Amniotic stem cell (primary cell): ENCODE measurements around the gene ITPR1.

Experiments used
- DNase-seq: peaks from one replicate; lab custom pipeline; 2025; lab: John Stamatoyannopoulos, UW

Gene ITPR1

GRCh38 chr3:4687167-4687566 lies 194.0 kb downstream of the ITPR1 start:
- no peak for DNase-seq

GRCh38 chr3:4687596-4687995 lies 194.4 kb downstream of the ITPR1 start:
- DNase-seq, result no peak

- DNase-seq, result no peak
Observed at GRCh38 chr3:4688411-4688810, 195.3 kb downstream of the ITPR1 start.

- no peak for DNase-seq
Observed at GRCh38 chr3:4689021-4689420, 195.9 kb downstream of the ITPR1 start.

- DNase-seq, result no peak
Observed at GRCh38 chr3:4690277-4690676, 197.1 kb downstream of the ITPR1 start.

- no peak for DNase-seq
Observed at GRCh38 chr3:4693620-4694019, 200.5 kb downstream of the ITPR1 start.

- no peak for DNase-seq
Observed at GRCh38 chr3:4695846-4696245, 202.7 kb downstream of the ITPR1 start.

GRCh38 chr3:4696266-4696665 lies 203.1 kb downstream of the ITPR1 start:
- no peak for DNase-seq

- DNase-seq, result no peak
Observed at GRCh38 chr3:4698125-4698821, 205.1 kb downstream of the ITPR1 start.

- DNase-seq, result no peak
Observed at GRCh38 chr3:4703054-4703480, 209.9 kb downstream of the ITPR1 start.

- DNase-seq, result no peak
Observed at GRCh38 chr3:4704552-4704951, 211.4 kb downstream of the ITPR1 start.

GRCh38 chr3:4707324-4707723 lies 214.2 kb downstream of the ITPR1 start:
- DNase-seq, result no peak

- no peak for DNase-seq
Observed at GRCh38 chr3:4708230-4708629, 215.1 kb downstream of the ITPR1 start.

- no peak for DNase-seq
Observed at GRCh38 chr3:4709341-4709740, 216.2 kb downstream of the ITPR1 start.

GRCh38 chr3:4710191-4710590 lies 217.0 kb downstream of the ITPR1 start:
- no peak for DNase-seq

- DNase-seq, result no peak
Observed at GRCh38 chr3:4711680-4711992, 218.5 kb downstream of the ITPR1 start.

- no peak for DNase-seq
Observed at GRCh38 chr3:4712109-4712508, 219.0 kb downstream of the ITPR1 start.

GRCh38 chr3:4714045-4714444 lies 220.9 kb downstream of the ITPR1 start:
- DNase-seq, result no peak

GRCh38 chr3:4716266-4716665 lies 223.1 kb downstream of the ITPR1 start:
- DNase-seq, result no peak

- no peak for DNase-seq
Observed at GRCh38 chr3:4716706-4717362, 223.7 kb downstream of the ITPR1 start.

- no peak for DNase-seq
Observed at GRCh38 chr3:4717363-4717740, 224.2 kb downstream of the ITPR1 start.

GRCh38 chr3:4718179-4718736 lies 225.1 kb downstream of the ITPR1 start:
- no peak for DNase-seq

GRCh38 chr3:4719046-4719501 lies 225.9 kb downstream of the ITPR1 start:
- DNase-seq, result no peak
